ENCODE measurements around the gene BBOX1. TPM values are rescaled to one million over a fixed set of nuclear protein-coding genes. Genes with fewer than 3 reads are reported as not detected.

The BBOX1 gene
- total and polyA plus RNA-seq, 5 donors from 2014 or later = not detected

DNA sequence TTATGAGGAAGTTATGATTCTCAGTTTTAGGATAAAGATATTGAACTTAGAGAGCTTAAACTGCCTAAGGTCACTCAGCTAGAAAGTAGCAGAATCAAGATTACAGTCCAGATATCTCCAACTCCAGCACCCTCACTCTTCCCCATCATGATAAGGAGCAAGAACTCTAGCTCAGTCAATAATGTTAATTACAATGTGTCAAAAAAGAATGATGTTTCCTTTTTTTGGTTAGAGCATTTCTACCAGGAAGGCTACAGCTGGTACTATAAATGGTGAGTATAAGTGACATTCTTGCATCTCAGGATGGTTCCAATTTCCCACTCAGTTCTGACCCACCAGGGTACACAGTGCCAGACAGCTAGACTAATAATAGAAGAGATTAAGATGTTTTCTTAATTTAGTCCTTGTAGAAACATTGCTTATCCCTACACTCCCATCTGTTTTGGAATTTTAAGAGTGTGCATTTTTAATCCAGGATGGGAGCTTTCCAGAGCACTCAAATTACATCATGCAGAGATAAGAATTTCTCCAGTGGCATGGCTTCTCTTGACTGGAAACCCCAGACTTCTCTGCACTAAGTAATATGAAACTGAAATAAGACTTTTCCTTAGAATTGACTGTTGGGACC lies 21.6 kb upstream of the BBOX1 start:
- H3K27me3 ChIP-seq (ENCODE audit: control insufficient read depth, insufficient read depth, low read length) = no peaks in the 10 kb centered on the region
- Mint-ChIP-seq H3K27ac (no peak overlapping the region), H3K4me1 (no peaks in the 10 kb centered on the region), H3K9me3 (peaks cover 0 to 7% (median 2%) of the 10 kb centered on the region in 7 donors), H3K36me3 (no peaks in the 10 kb centered on the region), H3K27me3 (no peaks in the 10 kb centered on the region), H3K4me3 (no peak overlapping the region)
- H3K9me3 ChIP-seq (ENCODE audit: control insufficient read depth in 2 of 2, low read length in 2 of 2) = no peaks in the 10 kb centered on the region
- no peaks in the 10 kb centered on the region for H3K4me1 ChIP-seq (ENCODE audit: control insufficient read depth, insufficient read depth, low read length, poor library complexity, severe bottlenecking)
- DNase-seq (no peak), ATAC-seq (ENCODE audit: low read depth in 2 of 2) (no peak)
- H3K27ac ChIP-seq (ENCODE audit: insufficient read depth, low read length, poor library complexity, severe bottlenecking) = no peak overlapping the region
- no peaks in the 10 kb centered on the region for H3K36me3 ChIP-seq (ENCODE audit: control insufficient read depth, insufficient read depth, low read length)
- H3K4me3 ChIP-seq (ENCODE audit: low read depth, low read length) = no peak overlapping the region

DNA sequence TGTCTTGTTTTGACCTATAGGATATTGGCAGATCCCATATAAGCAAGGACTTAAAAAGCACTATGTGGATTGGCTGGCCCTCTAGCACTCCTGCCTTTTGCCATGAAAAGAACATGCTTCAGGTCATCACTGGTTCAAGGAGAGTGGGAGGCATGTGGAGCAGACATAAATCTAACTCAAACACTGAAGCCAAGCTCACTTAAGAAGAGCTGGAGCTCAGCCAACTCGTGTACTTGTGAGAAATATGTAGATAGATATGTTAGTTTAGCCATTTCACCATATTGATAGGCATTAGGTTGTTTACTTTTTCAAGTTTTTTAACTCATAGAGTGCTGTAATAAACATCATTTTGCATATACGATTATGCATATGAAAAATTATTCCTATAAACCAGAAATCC lies 19.9 kb upstream of the BBOX1 start:
- Mint-ChIP-seq H3K36me3 (no peaks in the 10 kb centered on the region), H3K4me1 (no peaks in the 10 kb centered on the region), H3K27ac (no peak overlapping the region), H3K4me3 (no peak overlapping the region), H3K9me3 (peaks cover 0 to 10% (median 4%) of the 10 kb centered on the region in 7 donors), H3K27me3 (no peaks in the 10 kb centered on the region)
- no peak for ATAC-seq (ENCODE audit: low read depth in 2 of 2)
- no peak overlapping the region for H3K4me3 ChIP-seq (ENCODE audit: low read depth, low read length)
- no peak for DNase-seq
- H3K27me3 ChIP-seq (ENCODE audit: control insufficient read depth, insufficient read depth, low read length) = no peaks in the 10 kb centered on the region
- no peaks in the 10 kb centered on the region for H3K36me3 ChIP-seq (ENCODE audit: control insufficient read depth, insufficient read depth, low read length)
- H3K27ac ChIP-seq (ENCODE audit: insufficient read depth, low read length, poor library complexity, severe bottlenecking) = no peak overlapping the region
- no peaks in the 10 kb centered on the region for H3K4me1 ChIP-seq (ENCODE audit: control insufficient read depth, insufficient read depth, low read length, poor library complexity, severe bottlenecking)
- no peaks in the 10 kb centered on the region for H3K9me3 ChIP-seq (ENCODE audit: control insufficient read depth in 2 of 2, low read length in 2 of 2)

DNA sequence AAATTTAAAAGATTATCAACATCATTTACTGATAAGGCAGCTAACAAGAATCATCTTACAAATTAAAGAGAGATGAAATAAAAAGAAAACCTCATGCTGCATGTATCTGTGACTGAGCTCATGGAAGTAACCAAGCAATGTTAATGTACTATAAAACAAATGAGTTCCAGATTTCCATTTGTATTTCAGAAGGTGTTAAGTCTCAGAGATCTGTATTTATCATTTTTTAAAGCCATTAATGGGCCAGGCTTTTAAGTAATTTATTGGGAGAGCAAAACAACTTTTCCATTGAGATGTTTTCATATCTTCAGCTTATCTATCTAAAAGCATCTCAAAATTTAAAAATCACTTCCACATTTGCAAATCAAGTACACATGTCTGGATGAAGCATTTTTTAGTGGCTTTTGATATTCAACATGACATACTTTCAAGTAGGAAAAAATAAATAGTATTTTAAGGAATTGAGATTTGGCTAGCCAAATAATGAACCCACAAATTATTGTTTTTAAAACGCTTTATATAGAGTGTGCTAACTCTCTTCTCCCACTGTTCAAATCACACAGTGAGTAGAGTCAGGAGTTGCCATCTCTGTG lies 17.9 kb upstream of the BBOX1 start:
- H3K9me3 Mint-ChIP-seq = peaks cover 0 to 13% (median 3%) of the 10 kb centered on the region in 7 donors
- H3K27me3 Mint-ChIP-seq = no peaks in the 10 kb centered on the region
- no peaks in the 10 kb centered on the region for H3K4me1 Mint-ChIP-seq
- Histone ChIP-seq H3K4me3 (ENCODE audit: low read depth, low read length) (no peak overlapping the region), H3K27me3 (ENCODE audit: control insufficient read depth, insufficient read depth, low read length) (no peaks in the 10 kb centered on the region), H3K36me3 (ENCODE audit: control insufficient read depth, insufficient read depth, low read length) (no peaks in the 10 kb centered on the region), H3K27ac (ENCODE audit: insufficient read depth, low read length, poor library complexity, severe bottlenecking) (no peak overlapping the region), H3K9me3 (ENCODE audit: control insufficient read depth in 2 of 2, low read length in 2 of 2) (no peaks in the 10 kb centered on the region), H3K4me1 (ENCODE audit: control insufficient read depth, insufficient read depth, low read length, poor library complexity, severe bottlenecking) (no peaks in the 10 kb centered on the region)
- H3K36me3 Mint-ChIP-seq = no peaks in the 10 kb centered on the region
- ATAC-seq (ENCODE audit: low read depth in 2 of 2) (no peak), DNase-seq (no peak)
- no peak overlapping the region for H3K4me3 Mint-ChIP-seq
- no peak overlapping the region for H3K27ac Mint-ChIP-seq

DNA sequence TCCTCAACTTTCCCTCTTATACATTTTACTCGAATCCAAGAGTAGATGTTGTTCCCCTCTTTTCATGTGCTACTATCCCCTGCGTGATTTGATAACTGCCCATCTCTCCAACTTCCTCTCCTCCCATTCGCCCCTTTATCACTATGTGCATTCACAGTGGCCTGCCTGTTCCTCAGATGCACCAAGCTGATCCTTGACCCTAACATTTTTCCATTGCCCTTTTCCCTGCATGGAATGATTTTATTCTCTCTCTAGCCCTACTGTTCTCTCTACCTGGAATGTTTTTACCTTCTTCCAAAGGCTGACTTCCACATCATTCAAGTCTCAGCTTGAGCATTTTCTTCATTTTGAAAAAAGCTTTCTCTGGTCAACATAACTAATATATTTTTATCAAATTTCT lies 15.8 kb upstream of the BBOX1 start:
- Histone ChIP-seq H3K4me3 (ENCODE audit: low read depth, low read length) (no peak overlapping the region), H3K27ac (ENCODE audit: insufficient read depth, low read length, poor library complexity, severe bottlenecking) (no peak overlapping the region), H3K4me1 (ENCODE audit: control insufficient read depth, insufficient read depth, low read length, poor library complexity, severe bottlenecking) (no peaks in the 10 kb centered on the region), H3K36me3 (ENCODE audit: control insufficient read depth, insufficient read depth, low read length) (no peaks in the 10 kb centered on the region), H3K27me3 (ENCODE audit: control insufficient read depth, insufficient read depth, low read length) (no peaks in the 10 kb centered on the region), H3K9me3 (ENCODE audit: control insufficient read depth in 2 of 2, low read length in 2 of 2) (no peaks in the 10 kb centered on the region)
- H3K4me3 Mint-ChIP-seq = no peak overlapping the region
- H3K27ac Mint-ChIP-seq = no peak overlapping the region
- H3K9me3 Mint-ChIP-seq = peaks cover 1 to 13% (median 5%) of the 10 kb centered on the region in 7 donors
- H3K36me3 Mint-ChIP-seq = no peaks in the 10 kb centered on the region
- no peaks in the 10 kb centered on the region for H3K27me3 Mint-ChIP-seq
- no peaks in the 10 kb centered on the region for H3K4me1 Mint-ChIP-seq
- DNase-seq (no peak), ATAC-seq (ENCODE audit: low read depth in 2 of 2) (no peak)

DNA sequence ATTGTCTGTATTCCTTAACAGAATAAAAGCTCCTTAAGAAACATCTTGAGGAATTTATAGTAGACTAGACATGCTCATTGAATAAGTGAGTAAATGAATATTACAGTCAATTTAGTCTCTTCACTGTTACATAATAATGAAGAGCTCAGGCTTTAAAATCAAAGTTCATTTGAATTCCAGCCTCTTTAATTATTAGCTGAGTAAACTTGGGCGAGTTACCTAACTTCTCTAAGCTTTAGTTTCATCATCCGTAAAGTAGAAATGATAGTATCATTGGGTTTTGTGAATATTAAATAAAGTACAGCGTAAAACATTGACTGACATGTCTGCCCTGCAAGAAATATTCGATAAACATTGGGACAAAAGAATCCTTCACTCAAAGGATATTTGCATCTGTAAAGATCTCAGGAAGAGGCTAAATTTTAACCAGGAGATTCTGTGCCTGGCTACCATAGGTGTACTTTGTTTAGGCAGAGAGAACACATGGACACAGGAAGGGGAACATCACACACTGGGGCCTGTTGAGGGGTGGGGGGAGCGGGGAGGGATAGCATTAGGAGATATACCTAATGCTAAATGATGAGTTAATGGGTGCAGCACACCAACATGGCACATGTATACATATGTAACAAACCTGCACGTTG lies 15.2 kb upstream of the BBOX1 start:
- Mint-ChIP-seq H3K36me3 (no peaks in the 10 kb centered on the region), H3K27me3 (no peaks in the 10 kb centered on the region), H3K4me3 (no peak overlapping the region), H3K9me3 (peaks cover 1 to 13% (median 5%) of the 10 kb centered on the region in 7 donors), H3K4me1 (no peaks in the 10 kb centered on the region), H3K27ac (no peak overlapping the region)
- Histone ChIP-seq H3K27ac (ENCODE audit: insufficient read depth, low read length, poor library complexity, severe bottlenecking) (no peak overlapping the region), H3K4me3 (ENCODE audit: low read depth, low read length) (no peak overlapping the region), H3K9me3 (ENCODE audit: control insufficient read depth in 2 of 2, low read length in 2 of 2) (no peaks in the 10 kb centered on the region), H3K27me3 (ENCODE audit: control insufficient read depth, insufficient read depth, low read length) (no peaks in the 10 kb centered on the region), H3K4me1 (ENCODE audit: control insufficient read depth, insufficient read depth, low read length, poor library complexity, severe bottlenecking) (no peaks in the 10 kb centered on the region), H3K36me3 (ENCODE audit: control insufficient read depth, insufficient read depth, low read length) (no peaks in the 10 kb centered on the region)
- DNase-seq (no peak), ATAC-seq (ENCODE audit: low read depth in 2 of 2) (no peak)

DNA sequence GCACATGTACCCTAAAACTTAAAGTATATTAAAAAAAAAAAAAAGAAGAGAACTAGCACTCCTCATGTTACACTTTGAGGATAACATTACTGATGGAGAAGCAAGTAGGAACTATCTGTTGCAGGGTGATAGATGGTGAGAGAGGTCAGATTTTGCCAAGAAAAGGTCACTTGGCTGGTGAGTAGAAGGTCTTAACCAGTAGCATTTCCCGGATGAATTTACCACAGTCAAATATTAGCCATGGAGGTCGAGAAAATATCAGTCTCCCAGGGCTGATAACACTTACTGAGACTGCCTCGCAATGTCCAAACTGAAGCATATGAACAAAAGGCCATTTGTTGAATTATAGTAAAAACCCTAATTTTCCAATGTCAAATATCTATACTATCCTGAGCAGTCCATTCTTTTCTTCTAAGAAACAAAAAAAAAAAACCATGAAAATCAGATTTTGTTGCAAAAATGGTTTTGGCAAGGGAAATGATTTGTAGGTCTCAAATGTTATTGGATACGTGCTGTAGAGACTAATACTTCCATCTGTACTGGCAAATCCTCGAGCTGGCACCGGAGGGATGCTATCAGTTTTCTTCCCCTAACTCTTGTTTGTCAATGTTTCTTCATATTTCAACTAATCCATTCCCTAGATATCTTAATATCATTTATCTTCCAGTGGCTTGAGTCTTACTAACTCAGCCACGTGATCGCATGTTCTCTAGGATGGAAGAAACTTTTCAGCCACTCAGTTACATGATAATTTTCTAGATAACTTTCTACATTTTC lies 14.5 kb upstream of the BBOX1 start:
- no peaks in the 10 kb centered on the region for H3K27me3 ChIP-seq (ENCODE audit: control insufficient read depth, insufficient read depth, low read length)
- Mint-ChIP-seq H3K9me3 (peaks cover 1 to 13% (median 5%) of the 10 kb centered on the region in 7 donors), H3K27ac (no peak overlapping the region), H3K4me1 (no peaks in the 10 kb centered on the region), H3K4me3 (no peak overlapping the region), H3K27me3 (no peaks in the 10 kb centered on the region), H3K36me3 (no peaks in the 10 kb centered on the region)
- H3K4me3 ChIP-seq (ENCODE audit: low read depth, low read length) = no peak overlapping the region
- DNase-seq (no peak), ATAC-seq (ENCODE audit: low read depth in 2 of 2) (no peak)
- H3K4me1 ChIP-seq (ENCODE audit: control insufficient read depth, insufficient read depth, low read length, poor library complexity, severe bottlenecking) = no peaks in the 10 kb centered on the region
- no peak overlapping the region for H3K27ac ChIP-seq (ENCODE audit: insufficient read depth, low read length, poor library complexity, severe bottlenecking)
- no peaks in the 10 kb centered on the region for H3K9me3 ChIP-seq (ENCODE audit: control insufficient read depth in 2 of 2, low read length in 2 of 2)
- no peaks in the 10 kb centered on the region for H3K36me3 ChIP-seq (ENCODE audit: control insufficient read depth, insufficient read depth, low read length)

DNA sequence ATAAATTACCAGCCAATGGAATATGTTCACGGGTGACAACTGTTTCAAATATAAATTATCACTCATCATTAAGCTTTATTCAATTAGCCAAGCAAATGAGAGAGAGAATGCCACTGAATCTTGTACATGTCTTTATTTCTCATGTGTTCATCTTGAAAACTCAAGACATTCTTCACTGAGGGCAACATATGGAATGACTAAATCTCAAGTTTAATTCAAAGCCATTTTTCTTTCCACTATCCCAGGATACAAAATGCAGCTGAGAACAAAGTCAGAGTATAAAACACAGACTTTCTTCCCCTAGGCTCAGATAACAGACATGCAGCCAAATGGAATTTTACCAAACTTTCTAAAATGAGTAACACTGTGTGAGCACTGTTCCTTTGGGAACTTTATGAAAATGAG lies 12.1 kb upstream of the BBOX1 start:
- ATAC-seq (ENCODE audit: low read depth in 2 of 2) (no peak), DNase-seq (no peak)
- H3K27ac Mint-ChIP-seq = no peak overlapping the region
- no peaks in the 10 kb centered on the region for H3K36me3 Mint-ChIP-seq
- Histone ChIP-seq H3K9me3 (ENCODE audit: control insufficient read depth in 2 of 2, low read length in 2 of 2) (no peaks in the 10 kb centered on the region), H3K27ac (ENCODE audit: insufficient read depth, low read length, poor library complexity, severe bottlenecking) (no peak overlapping the region), H3K4me3 (ENCODE audit: low read depth, low read length) (no peak overlapping the region), H3K36me3 (ENCODE audit: control insufficient read depth, insufficient read depth, low read length) (no peaks in the 10 kb centered on the region), H3K27me3 (ENCODE audit: control insufficient read depth, insufficient read depth, low read length) (no peaks in the 10 kb centered on the region), H3K4me1 (ENCODE audit: control insufficient read depth, insufficient read depth, low read length, poor library complexity, severe bottlenecking) (no peaks in the 10 kb centered on the region)
- no peak overlapping the region for H3K4me3 Mint-ChIP-seq
- H3K27me3 Mint-ChIP-seq = no peaks in the 10 kb centered on the region
- no peaks in the 10 kb centered on the region for H3K4me1 Mint-ChIP-seq
- H3K9me3 Mint-ChIP-seq = peaks cover 0 to 15% (median 7%) of the 10 kb centered on the region in 7 donors
